ENCODE measurements around the gene SLC1A5.
A peak's percentile ranks its signal among the peaks of the same experiment; 100 is the strongest.
"Not testable (repeated sequence)": the region's sequence is repeated elsewhere in the genome, so short reads cannot be mapped to it uniquely, and the experiment has no call there.

The SLC1A5 gene

DNA sequence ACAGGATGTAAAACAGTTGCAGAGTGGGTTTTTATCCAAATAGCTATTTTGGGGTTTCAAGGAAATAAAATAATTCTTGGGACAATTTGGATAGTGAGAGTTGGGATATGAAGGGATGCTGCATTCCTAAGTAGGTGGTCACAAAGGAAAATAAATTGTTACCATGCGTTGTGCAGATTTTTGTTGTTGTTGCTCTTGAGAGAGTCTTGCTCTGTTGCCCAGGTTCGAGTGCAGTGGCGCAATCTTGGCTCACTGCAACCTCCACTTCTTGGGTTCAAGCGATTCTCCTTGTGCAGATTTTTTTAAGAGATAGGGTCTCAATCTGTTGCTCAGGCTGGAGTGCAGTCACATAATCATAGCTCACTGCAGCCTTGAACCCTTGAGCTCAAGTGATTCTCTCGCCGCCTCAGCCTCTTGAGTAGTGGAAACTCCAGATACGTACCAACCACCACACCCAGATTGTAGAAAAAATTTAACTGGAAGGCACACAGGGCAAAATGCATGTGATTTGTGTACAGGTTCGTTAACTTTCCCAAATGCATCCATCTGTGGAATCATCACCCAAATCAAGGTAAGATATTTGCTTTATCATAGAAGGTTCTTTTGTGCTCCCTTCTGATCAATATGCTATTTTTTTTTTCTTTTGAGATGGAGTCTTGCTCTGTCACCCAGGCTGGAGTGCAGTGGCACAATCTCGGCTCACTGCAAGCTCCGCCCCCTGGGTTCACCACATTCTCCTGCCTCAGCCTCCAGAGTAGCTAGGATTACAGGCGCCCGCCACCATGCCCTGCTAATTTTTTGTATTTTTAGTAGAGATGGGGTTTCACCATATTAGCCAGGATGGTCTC is 16.0 kb downstream of the SLC1A5 start:
- no peak for DNase-seq (ENCODE audit: low read depth, low spot score)

DNA sequence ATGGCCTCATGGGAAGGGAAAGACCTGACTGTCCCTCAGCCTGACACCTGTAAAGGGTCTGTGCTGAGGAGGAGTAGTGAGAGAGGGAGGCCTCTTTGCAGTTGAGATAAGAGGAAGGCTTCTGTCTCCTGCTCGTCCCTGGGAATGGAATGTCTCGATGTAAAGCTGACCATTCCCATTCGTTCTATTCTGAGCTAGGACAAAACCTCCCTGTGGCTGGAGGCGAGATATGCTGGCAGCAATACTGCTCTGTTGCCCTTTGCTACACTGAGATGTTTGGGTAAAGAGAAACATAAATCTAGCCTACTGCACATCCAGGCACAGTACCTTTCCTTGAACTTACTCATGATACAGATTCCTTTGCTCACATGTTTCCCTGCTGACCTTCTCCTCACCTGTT is 19.6 kb downstream of the SLC1A5 start:
- DNase-seq (ENCODE audit: low read depth, low spot score), result peak; percentile 51

DNA sequence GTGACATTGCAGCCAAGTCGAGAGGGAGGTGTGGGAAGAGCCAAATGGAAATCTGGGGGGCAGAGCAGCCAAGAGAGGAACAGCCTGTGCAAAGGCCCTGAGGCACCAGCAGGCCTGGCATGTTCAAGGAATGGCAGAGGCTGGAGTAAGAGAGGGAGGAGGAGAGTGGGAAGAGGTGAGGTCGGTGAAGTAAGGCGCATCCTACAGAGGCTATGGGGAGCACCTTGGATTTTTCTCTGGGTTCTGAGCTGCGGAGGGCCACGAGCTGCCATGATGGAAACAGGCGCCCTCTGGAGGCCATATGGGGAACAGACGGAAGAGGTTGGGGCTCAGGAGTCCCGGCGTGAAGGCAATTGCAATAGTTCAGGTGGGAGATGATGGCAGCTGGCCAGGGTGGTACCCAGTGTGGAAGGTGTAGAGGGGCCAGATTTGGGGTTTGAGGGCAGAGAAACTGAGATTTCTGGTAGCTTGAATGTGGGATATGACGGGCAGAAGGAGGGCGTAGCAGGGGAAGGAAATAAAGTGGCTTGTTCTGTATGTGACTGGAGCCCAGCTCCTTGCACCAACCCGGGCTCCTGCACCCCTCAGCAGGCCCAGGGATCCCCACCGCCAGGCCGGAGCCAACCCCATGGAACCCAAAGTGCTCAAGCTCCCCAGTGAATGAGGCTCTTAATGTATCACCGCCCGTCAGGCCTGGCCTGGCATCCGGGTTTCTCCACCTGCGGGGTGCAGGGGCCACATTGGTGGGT is 21.7 kb downstream of the SLC1A5 start:
- peak; percentile 81 for DNase-seq (ENCODE audit: low read depth, low spot score)

DNA sequence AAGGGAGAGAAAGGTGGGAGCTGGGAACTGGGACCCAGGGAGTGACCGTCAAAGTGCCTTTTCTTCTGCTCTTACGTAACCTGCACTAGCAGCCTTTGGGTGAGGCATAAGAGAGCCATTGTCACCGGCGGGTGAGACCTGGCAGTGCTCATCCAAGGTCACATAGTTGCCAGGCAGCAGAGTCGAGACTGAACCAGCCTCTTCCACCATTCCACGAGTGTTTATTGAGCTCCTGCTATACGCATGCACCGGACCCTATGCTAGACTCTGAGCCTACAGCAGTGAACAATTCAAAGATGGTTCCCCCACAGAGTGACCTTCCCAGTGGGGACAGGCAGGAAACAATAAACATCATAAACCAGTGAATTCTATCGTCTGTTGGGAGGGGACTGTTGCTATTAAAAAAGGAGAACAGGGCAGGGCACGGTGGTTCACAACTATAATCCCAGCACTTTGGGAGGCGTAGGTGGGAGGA is 23.5 kb downstream of the SLC1A5 start:
- no peak for DNase-seq (ENCODE audit: low read depth, low spot score)

DNA sequence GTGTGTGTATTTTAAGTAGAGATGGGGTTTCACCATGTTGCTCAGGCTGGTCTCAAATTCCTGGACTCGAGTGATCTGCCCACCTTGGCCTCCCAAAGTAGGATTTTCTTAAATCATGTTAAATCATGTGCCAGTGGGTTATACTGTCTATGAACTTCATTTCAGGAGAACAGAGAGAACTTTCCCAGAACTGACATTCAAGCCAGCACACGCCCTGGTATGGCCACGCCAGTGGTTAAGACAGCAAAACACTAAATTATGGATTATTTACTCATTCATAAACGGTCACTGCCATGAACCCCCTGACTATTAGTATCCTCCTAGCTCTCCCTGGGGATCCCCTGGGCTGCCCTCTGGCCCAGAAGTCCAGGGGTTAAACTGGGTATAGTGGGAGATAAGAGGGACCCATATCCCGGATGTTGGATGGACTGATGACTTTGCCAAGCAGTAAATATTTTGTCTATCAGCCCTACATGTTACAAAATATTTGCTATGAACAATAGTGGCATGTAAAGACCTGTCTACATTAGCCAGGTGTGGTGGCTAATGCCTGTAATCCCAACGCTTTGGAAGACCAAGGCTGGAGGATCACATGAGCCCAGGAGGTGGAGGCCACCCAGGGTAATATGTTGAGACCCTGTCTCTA is 26.0 kb downstream of the SLC1A5 start:
- no peak for DNase-seq (ENCODE audit: low read depth, low spot score)

DNA sequence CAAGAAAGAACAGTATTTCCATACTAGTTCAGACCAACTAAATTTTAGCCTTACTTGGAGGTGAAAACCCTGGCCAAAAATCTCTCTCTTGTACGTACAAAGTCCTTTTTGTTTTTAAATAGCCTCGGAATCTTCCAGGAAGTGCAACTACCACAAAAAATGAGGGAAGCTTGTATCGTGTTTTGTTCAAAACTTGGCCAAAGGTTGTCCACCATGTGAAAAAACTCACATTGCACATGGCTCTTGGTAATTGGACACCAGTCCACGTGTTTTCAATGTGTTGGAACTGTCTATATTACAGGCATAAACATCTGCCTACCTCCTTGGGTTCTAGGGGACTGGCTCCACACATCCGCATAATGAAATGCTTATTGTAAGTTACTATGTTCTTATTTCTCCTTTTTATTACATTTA is 27.0 kb downstream of the SLC1A5 start:
- DNase-seq (ENCODE audit: low read depth, low spot score), result no peak

DNA sequence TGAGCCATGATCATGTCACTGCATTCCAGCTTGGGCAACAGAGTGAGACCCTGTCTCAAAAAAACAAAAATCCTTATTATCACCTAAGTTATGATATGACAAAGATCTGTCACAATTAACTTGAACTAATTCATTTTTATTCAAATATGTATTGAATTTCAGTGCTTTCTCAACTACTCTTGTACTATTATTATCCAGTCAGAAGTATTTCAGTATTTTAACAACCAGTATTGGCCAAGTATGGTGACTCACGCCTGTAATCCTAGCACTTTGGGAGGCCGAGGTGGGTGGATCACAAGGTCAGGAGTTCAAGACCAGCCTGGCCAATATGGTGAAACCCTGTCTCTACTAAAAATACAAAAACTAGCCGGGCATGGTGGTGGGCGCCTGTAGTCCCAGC is 27.5 kb downstream of the SLC1A5 start:
- not testable (repeated sequence) for DNase-seq (ENCODE audit: low read depth, low spot score)

DNA sequence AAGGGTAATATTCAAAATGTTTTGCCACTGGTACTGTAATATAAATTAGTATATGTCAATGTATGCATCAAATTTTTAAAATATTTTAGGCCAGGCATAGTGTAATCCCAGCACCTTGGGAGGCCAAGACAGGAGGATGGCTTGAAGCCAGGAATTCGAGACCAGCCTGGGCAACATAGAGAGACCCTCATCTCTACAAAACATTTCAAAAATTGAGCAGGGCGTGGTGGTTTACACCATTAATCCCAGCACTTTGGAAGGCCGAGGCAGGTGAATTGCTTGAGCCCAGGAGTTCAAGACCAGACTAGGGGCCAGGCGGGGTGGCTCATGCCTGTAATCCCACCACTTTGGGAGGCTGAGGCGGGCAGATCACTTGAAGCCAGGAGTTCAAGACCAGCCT is 28.0 kb downstream of the SLC1A5 start:
- no peak for DNase-seq (ENCODE audit: low read depth, low spot score)

DNA sequence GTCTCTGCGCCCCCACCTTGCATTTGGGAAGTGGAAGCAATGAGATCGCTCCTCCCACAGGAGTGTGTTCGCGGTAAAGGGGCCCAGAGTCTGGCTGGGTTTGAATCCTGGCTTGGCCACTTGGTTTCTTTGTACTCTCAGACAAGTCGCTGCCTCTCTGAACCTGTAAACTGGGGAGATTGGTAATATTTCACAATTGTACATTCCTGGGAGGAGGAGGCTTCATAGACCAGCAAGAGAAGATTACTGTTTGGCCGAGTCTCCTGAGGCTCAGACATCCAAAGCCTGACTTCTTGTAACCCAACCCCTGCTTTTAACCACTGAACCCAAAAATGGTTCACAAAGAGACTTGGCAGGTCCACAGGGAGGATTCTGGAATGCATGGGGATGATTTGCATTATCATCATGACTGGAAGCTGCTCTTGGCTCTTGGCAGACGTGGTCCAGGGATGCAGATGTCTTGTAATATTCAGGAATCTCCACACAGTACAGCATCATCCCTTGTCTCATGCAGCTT is 28.5 kb downstream of the SLC1A5 start:
- DNase-seq (ENCODE audit: low read depth, low spot score), result no peak

DNA sequence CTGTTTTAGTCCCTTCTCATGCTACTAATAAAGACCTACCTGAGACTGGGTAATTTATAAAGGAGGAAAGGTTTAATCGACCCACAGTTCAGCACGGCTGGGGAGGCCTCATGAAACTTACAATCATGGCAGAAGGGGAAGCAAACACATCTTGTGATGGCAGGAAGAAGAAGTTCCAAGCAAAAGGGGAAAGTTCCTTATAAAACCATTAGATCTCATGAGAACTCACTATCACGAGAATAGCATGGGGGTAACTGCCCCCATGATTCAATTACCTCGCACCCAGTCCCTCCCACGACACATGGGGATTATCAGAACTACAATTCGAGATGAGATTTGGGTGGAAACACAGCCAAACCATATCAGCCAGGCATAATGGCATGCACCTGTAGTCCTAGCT is 29.2 kb downstream of the SLC1A5 start:
- DNase-seq (ENCODE audit: low read depth, low spot score), result no peak

DNA sequence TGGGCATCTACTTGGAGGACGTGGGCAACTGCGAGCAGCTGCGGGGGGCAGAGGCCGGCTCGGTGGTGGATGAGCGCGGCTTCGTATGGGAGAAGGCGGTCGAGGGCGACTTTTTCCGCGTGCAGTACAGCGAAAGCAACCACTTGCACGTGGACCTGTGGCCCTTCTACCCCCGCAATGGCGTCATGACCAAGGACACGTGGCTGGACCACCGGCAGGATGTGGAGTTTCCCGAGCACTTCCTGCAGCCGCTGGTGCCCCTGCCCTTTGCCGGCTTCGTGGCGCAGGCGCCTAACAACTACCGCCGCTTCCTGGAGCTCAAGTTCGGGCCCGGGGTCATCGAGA is 31.9 kb downstream of the SLC1A5 start:
- DNase-seq (ENCODE audit: low read depth, low spot score), result no peak

DNA sequence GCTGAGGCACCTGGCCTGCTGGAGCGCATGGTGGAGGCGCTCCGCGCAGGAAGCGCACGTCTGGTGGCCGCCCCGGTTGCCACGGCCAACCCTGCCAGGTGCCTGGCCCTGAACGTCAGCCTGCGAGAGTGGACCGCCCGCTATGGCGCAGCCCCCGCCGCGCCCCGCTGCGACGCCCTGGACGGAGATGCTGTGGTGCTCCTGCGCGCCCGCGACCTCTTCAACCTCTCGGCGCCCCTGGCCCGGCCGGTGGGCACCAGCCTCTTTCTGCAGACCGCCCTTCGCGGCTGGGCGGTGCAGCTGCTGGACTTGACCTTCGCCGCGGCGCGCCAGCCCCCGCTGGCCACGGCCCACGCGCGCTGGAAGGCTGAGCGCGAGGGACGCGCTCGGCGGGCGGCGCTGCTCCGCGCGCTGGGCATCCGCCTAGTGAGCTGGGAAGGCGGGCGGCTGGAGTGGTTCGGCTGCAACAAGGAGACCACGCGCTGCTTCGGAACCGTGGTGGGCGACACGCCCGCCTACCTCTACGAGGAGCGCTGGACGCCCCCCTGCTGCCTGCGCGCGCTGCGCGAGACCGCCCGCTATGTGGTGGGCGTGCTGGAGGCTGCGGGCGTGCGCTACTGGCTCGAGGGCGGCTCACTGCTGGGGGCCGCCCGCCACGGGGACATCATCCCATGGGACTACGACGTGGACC is 32.4 kb downstream of the SLC1A5 start:
- DNase-seq (ENCODE audit: low read depth, low spot score), result no peak

DNA sequence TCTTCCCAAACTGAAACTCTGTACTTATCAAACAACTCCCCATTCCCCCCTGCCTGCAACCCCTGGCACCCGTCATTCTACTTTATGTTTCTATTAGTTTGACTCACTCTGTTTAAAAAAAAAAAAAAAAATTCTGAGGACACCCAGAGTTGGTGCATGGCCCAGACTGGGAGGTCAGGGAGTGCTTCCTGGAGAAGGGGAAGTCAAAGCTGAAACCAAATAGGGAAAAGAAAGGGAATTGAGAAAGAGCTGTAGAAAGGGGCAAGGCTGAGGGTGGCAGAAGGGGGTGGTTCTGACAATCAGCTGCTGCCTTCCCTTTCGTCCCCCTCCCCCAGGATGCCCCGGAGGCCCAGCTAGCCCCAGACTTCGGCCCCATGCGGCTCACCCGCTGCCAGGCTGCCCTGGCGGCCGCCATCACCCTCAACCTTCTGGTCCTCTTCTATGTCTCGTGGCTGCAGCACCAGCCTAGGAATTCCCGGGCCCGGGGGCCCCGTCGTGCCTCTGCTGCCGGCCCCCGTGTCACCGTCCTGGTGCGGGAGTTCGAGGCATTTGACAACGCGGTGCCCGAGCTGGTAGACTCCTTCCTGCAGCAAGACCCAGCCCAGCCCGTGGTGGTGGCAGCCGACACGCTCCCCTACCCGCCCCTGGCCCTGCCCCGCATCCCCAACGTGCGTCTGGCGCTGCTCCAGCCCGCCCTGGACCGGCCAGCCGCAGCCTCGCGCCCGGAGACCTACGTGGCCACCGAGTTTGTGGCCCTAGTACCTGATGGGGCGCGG is 33.1 kb downstream of the SLC1A5 start:
- DNase-seq (ENCODE audit: low read depth, low spot score), result no peak

DNA sequence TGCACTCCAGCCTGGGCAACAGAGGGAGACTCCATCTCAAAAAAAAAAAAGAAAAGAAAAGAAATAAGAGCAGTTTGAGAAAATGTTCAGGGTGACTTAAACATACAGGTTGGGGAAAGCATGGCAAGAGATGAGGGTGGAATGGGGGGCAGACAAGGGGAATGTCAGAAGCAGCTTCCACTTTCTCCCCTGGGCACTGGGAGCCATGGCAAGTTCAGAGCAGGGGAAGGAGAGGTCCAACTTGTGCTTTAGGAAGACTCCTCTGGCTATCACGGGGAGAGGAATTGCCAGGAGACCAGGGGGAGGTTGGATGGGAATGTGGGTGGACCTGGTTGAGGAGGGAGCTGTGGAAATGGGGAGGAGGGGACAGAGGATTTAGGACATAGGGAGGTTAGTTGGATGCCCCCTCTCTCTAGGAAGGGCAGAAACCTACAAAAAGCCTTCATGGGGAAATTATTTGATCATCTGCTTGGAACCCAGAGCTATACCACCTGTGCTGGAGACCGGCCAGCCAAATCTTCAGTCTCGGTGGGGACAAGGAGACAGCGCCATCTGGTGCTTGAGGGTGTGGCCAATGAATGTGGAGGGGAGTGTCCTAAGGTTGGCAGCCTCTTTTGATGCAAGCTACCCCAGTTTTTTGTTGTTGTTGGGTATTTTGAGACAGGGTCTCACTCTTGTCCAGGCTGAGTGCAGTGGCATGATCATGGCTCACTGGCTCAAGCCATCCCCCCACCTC is 34.8 kb downstream of the SLC1A5 start:
- peak; percentile 63 for DNase-seq (ENCODE audit: low read depth, low spot score)

DNA sequence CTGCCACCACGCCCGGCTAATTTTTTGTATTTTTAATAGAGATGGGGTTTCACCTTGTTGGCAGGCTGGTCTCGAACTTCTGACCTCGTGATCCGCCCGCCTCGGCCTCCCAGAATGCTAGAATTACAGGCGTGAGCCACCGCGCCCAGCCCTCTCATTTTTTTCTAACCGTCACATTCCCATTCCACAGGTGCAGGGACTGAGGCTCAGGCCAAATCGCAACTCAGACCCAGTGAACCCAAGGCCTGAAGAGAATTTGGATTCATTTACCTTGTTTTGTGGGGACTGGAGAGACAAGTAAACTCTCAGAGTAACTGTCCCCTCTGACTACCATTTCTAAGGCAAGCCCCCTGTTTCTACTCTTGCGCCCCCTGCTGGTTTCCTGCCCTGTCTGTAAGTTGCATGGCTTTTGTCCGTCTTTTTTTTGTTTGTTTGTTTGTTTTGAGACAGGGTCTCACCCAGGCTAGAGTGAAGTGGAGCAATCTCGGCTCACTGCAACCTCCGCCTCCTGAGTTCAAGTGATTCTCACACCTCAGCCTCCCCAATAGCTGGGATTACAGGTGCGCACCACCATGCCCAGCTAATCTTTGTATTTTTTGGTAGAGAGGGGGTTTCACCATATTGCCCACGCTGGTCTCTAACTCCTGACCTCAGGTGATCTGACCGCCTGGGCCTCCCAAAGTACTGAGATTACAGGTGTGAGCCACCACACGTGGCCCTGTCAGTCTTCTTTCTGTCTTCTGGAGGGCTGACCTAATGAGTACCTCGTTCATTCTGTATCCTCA is 39.9 kb downstream of the SLC1A5 start:
- DNase-seq (ENCODE audit: low read depth, low spot score), result peak; percentile 81

DNA sequence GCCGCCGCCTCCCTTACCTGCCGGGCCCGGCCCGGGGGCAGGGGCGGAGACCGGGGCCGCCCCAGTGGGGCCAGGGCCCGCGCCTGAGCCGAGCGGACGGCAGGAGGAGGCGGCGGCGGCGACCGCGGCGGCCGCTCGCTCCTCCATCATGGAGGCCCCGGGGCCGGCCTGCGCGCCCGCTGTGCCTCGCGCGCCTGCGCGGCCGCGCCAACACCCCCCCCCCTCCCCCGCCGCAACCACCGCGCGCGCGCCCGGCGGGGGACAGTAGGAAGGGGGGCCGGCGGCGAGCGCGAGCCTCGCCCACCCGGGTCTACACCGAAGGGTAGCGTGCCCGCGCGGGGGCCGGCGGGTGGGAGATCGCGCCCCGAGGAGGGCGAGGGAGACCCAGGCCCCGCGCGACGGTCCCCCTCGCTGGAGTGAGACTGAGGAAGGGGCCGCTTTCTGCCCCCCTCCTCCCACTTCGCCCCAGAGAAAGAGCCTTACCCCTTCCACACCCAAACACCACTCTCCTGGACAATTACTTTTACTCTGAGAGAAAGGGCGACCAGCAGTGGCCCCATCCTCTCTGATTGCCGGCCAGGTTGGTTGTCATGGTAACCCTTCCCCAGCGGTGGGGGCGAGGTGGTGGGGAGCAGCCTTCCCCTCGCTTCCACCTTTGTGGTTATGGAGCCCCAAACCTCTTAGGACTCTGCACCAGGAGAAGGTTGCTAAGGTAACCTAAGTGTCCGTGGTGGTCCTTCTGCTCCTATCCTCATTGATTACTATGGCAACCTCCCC is 41.9 kb downstream of the SLC1A5 start, which contains the start of gene STRN4:
Gene STRN4, minus strand, starts transcription at position 170 of the 777 bp plus-strand sequence. Its CDS starts 20 bp downstream, at position 150.
- no peak for DNase-seq (ENCODE audit: low read depth, low spot score)

DNA sequence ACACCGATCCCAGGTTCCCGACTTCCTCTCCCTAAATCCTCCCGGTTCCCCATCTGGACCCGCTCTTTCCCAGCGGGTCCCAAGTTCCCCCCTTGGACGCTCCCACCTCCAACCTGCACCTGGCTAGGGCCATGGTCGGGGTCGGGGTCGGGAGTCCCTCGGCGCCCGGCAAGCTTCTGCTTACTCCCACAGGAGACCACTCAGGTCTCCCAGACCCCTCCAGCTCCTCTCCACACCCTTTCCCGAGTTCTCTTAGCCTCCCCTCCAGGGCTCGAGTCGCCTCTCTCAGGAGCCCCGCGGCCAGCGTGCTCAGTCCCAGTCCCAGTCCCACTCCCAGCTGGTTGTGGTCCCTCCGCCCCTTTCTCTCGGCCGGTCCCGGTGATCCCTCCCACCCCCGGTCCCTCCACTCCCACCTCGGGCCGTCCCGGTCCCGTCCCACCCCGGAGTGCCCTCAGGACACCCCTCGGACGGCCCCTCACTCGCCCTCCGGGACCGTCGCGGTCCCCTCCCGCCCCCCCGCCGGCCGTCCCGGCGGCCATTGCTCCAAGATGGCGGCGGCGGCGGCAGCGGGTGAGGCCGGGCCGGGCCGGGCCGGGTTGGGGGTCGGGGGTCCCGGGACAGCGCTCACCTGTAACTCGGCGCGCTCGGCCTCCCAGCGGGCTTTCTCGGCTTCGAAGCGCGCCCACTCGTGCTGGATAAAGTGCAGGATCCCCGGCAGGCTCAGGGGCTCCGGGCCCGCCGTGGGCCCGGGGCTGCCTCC is 42.7 kb downstream of the SLC1A5 start, which contains the start of gene FKRP:
Gene FKRP, plus strand, starts transcription at position 537 of the 760 bp plus-strand sequence. CDS start 9,394 bp downstream, outside the sequence.
- no peak for DNase-seq (ENCODE audit: low read depth, low spot score)

Data from ELF-1 (cell line).